Spleen (tissue), 11 donors: ENCODE data around the gene P3H2. TPM values are rescaled to one million over a fixed set of nuclear protein-coding genes. Genes with fewer than 3 reads are reported as not detected.

ENCODE experiments used
- DNase-seq: peaks from one replicate; pipeline ENCODE4 v3.0.0-alpha.2; 2020
- H3K27ac ChIP-seq, 8 donors: fragments of 200-600 bp; sonication (generic) in 7 of 8; 1 replicate in 4 of 8; 2 replicates in 4 of 8; pipeline versions ENCODE4 v1.5.0 to v1.8.0; 2016 to 2021; ENCODE audit warnings: inconsistent platforms in 4 of 8, mild to moderate bottlenecking in 4 of 8, moderate library complexity in 1 of 8
- H3K27me3 ChIP-seq, 7 donors: fragments of 200-600 bp; sonication (generic) in 6 of 7; replicated peaks in 1 of 7; 1 replicate in 4 of 7; 2 replicates in 3 of 7; pipeline versions ENCODE4 v1.5.0 to v1.8.0; 2016 to 2021; ENCODE audit warnings: inconsistent platforms in 3 of 7, mild to moderate bottlenecking in 1 of 7
- H3K36me3 ChIP-seq, 6 donors: fragments of 200-600 bp; sonication (generic) in 5 of 6; 1 replicate in 4 of 6; 2 replicates in 2 of 6; pipeline versions ENCODE4 v1.5.0 to v1.8.0; 2016 to 2021; ENCODE audit warnings: inconsistent platforms in 2 of 6
- H3K4me1 ChIP-seq, 6 donors: fragments of 200-600 bp; sonication (generic) in 5 of 6; 1 replicate in 3 of 6; 2 replicates in 3 of 6; pipeline versions ENCODE4 v1.5.0 to v1.8.0; 2016 to 2021; ENCODE audit warnings: inconsistent platforms in 3 of 6
- H3K4me3 ChIP-seq, 8 donors: fragments of 200-600 bp; sonication (generic) in 7 of 8; 1 replicate in 4 of 8; 2 replicates in 4 of 8; pipeline versions ENCODE4 v1.5.0 to v1.8.0; 2016 to 2021; ENCODE audit warnings: inconsistent platforms in 4 of 8, mild to moderate bottlenecking in 4 of 8, moderate library complexity in 2 of 8
- H3K9me3 ChIP-seq, 8 donors: fragments of 200-600 bp; sonication (generic) in 7 of 8; 1 replicate in 4 of 8; 2 replicates in 4 of 8; pipeline versions ENCODE4 v1.5.0 to v1.8.0; 2016 to 2021; ENCODE audit warnings: inconsistent platforms in 4 of 8
- CTCF ChIP-seq, 11 experiments: fragments of 200-600 bp in 7 of 11; fragments of 450-650 bp in 4 of 11; sonication (generic) in 4 of 11; IDR thresholded peaks in 8 of 11; conservative IDR thresholded peaks in 3 of 11; 1 replicate in 7 of 11; 2 replicates in 4 of 11; pipeline versions ENCODE4 v1.4.0 to v1.8.0; 2016 to 2021; ENCODE audit warnings: antibody characterized with exemption in 11 of 11, inconsistent platforms in 4 of 11, mild to moderate bottlenecking in 1 of 11
- POLR2A ChIP-seq, 3 donors: fragments of 450-650 bp; IDR thresholded peaks; one replicate each; pipeline ENCODE4 v1.5.1; 2017; ENCODE audit warnings: antibody characterized with exemption in 3 of 3, mild to moderate bottlenecking in 1 of 3
- POLR2AphosphoS5 ChIP-seq, 3 donors: sonication (generic); formaldehyde crosslinking; IDR thresholded peaks; one replicate each; pipeline ENCODE4 v1.5.1; 2017; ENCODE audit warnings: antibody characterized with exemption in 3 of 3
- WGBS, 5 donors: extraction: QIAGEN DNeasy Blood & Tissue Kit in 3 of 5; methylation state at CpG; one replicate each; pipeline versions ENCODE4 v1.1.5 to v1.1.7; 2013 to 2018; 5-methylcytosine and 5-hydroxymethylcytosine counted together
- intact Hi-C: fragments of 100-400 bp; cut with DNase I; formaldehyde crosslinking; loops from one replicate; pipeline ENCODE4 v1.15.0; 2023; ENCODE audit warnings: low total_unique reads
- polyA plus RNA-seq, 3 donors: library from polyadenylated mRNA; stranded (reverse); fragments of 200-250 nt; gene quantifications; one replicate each; pipeline ENCODE4 v1.2.1, GENCODE V29; 2013
- total RNA-seq, 7 donors: library from RNA; depleted of rRNA in 3 of 7; stranded (reverse); fragments of >200 nt in 3 of 7; fragmentation: NEBNext Ultra II Directional in 4 of 7; extraction: Animal tissue kit (Norgen Biotek cat#: 25700) in 4 of 7; gene quantifications; one replicate each; pipeline versions ENCODE4 v1.1.0 to v1.2.1, GENCODE V29; 2016 to 2021
- donor health status: healthy with polysubstance abuse.
- donor health status: DM: no; HTN: no; CAD: no; lungs with moderate emphysema.
- donor health status: DM: no; HTN: no; CAD: no.
- donor health status: Bipolar disorder and iron deficiency.
- donor health status: healthy.
- donor health status: DM: no; HTN: no; CAD: no.
- donor health status: DM: yes; HTN: yes; CAD: no.

P3H2 gene
- total and polyA plus RNA-seq, 10 donors = 7.7 to 155 (median 79.2) TPM

- Histone ChIP-seq H3K27ac (no peak overlapping the region), H3K27me3 (peaks cover 0 to 9% (median 0%) of the 10 kb centered on the region in 7 donors), H3K4me3 (no peak overlapping the region), H3K36me3 (no peaks in the 10 kb centered on the region), H3K9me3 (no peaks in the 10 kb centered on the region), H3K4me1 (no peaks in the 10 kb centered on the region)
- intact Hi-C loops = no loop called here
- DNase-seq = no peak
- 87 to 92% (median 88%) methylated on average over 6 of the region's 6 CpGs for WGBS, 5 donors
- TF ChIP-seq POLR2A (IDR thresholded peaks at IDR 0.05) (no peak), POLR2AphosphoS5 (IDR thresholded peaks at IDR 0.05) (no peak), CTCF (IDR thresholded peaks at IDR 0.05 in 8 of 11, conservative IDR thresholded peaks at IDR 0.05 in 3 of 11) (no peak)
These were observed 174.6 kb downstream of the P3H2 start for GRCh38 chr3:189945935-189946709.

DNA sequence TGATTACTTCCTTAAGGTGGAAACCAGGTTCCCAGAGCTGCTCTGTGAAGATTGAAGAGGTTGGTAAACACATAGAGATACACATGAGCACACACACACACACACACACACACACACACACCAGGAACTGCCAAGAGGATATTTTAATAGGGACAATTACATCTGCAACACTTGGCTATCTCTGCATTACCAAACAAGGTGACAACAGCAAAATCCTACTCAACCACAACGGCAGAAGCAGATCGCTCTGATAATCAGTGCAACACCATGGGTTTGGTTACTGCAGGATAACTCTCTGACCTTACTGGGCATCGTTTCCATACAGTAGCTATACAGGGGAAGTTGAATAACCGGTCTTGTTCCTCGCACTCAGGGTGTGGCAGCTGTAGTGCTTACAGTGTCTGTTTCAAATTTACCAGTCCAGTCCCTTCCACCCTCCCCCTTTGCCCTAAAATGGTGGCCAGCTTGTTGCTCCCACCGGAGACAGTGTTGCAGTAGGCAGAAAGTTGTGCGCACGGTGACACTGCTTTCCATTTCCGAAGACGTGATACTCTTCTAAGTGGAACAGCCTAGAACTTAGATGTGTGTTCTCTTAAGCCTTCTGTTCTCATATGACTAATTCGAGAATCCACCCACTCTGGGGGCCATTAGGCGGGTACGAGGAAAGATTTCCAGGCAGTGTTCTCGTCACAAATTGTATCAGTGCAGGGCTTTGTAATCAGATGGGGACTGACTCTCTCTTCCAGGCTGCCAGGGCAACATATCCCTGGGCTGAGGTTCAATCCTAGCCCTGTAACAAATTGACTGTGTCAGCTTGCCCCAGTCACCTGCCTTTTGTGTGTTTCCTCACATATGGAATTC, 176.2 kb downstream of the P3H2 start:
- H3K9me3 ChIP-seq = no peaks in the 10 kb centered on the region
- H3K27me3 ChIP-seq = peaks cover 0 to 9% (median 0%) of the 10 kb centered on the region in 7 donors
- H3K27ac ChIP-seq = no peak overlapping the region
- no peaks in the 10 kb centered on the region for H3K36me3 ChIP-seq
- intact Hi-C loops = no loop called here
- H3K4me1 ChIP-seq = no peaks in the 10 kb centered on the region
- no peak for DNase-seq
- no peak overlapping the region for H3K4me3 ChIP-seq
- TF ChIP-seq CTCF (IDR thresholded peaks at IDR 0.05 in 8 of 11, conservative IDR thresholded peaks at IDR 0.05 in 3 of 11) (no peak), POLR2A (IDR thresholded peaks at IDR 0.05) (no peak), POLR2AphosphoS5 (IDR thresholded peaks at IDR 0.05) (no peak)
- 82 to 89% (median 84%) methylated on average over 14 of the region's 14 CpGs for WGBS, 5 donors

GRCh38 chr3:189942948-189943347, 177.7 kb downstream of the P3H2 start:
- no peak overlapping the region for H3K27ac ChIP-seq
- no peak for TF ChIP-seq CTCF (IDR thresholded peaks at IDR 0.05 in 8 of 11, conservative IDR thresholded peaks at IDR 0.05 in 3 of 11)
- TF ChIP-seq POLR2AphosphoS5 (IDR thresholded peaks at IDR 0.05) = no peak
- no peak for TF ChIP-seq POLR2A (IDR thresholded peaks at IDR 0.05)
- no peaks in the 10 kb centered on the region for H3K9me3 ChIP-seq
- 86 to 92% (median 90%) methylated on average over 3 of the region's 3 CpGs for WGBS, 5 donors
- H3K4me3 ChIP-seq = no peak overlapping the region
- intact Hi-C loops = no loop called here
- H3K36me3 ChIP-seq = no peaks in the 10 kb centered on the region
- peaks cover 0 to 9% (median 0%) of the 10 kb centered on the region in 7 donors for H3K27me3 ChIP-seq
- DNase-seq = no peak
- no peaks in the 10 kb centered on the region for H3K4me1 ChIP-seq

GRCh38 chr3:189941679-189942078, 179.0 kb downstream of the P3H2 start:
- H3K9me3 ChIP-seq = no peaks in the 10 kb centered on the region

More at GRCh38 chr3:189941679-189942078, 179.0 kb downstream of the P3H2 start:
- intact Hi-C loops = no loop called here
- DNase-seq = no peak
- Histone ChIP-seq H3K27ac (no peak overlapping the region), H3K27me3 (peaks cover 0 to 4% (median 0%) of the 10 kb centered on the region in 7 donors), H3K36me3 (no peaks in the 10 kb centered on the region), H3K4me3 (no peak overlapping the region), H3K4me1 (no peaks in the 10 kb centered on the region)
- WGBS, 5 donors = 78 to 89% (median 86%) methylated on average over 2 of the region's 2 CpGs
- no peak for TF ChIP-seq POLR2AphosphoS5 (IDR thresholded peaks at IDR 0.05)
- no peak for TF ChIP-seq POLR2A (IDR thresholded peaks at IDR 0.05)
- TF ChIP-seq CTCF (IDR thresholded peaks at IDR 0.05 in 8 of 11, conservative IDR thresholded peaks at IDR 0.05 in 3 of 11) = no peak
